ENCODE data around the gene ABCD1.

GRCh38 chrX:153693216-153694086 lies 31.2 kb upstream of the ABCD1 start:
- TF ChIP-seq, protein P1, sequence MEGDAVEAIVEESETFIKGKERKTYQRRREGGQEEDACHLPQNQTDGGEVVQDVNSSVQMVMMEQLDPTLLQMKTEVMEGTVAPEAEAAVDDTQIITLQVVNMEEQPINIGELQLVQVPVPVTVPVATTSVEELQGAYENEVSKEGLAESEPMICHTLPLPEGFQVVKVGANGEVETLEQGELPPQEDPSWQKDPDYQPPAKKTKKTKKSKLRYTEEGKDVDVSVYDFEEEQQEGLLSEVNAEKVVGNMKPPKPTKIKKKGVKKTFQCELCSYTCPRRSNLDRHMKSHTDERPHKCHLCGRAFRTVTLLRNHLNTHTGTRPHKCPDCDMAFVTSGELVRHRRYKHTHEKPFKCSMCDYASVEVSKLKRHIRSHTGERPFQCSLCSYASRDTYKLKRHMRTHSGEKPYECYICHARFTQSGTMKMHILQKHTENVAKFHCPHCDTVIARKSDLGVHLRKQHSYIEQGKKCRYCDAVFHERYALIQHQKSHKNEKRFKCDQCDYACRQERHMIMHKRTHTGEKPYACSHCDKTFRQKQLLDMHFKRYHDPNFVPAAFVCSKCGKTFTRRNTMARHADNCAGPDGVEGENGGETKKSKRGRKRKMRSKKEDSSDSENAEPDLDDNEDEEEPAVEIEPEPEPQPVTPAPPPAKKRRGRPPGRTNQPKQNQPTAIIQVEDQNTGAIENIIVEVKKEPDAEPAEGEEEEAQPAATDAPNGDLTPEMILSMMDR (IDR thresholded peaks at IDR 0.05), result no peak
- TF ChIP-seq POLR2A (IDR thresholded peaks at IDR 0.05), result no peak

Data from uterus (tissue), 2 donors.